NB4 (cell line): ENCODE measurements around the gene EMP2.

Experiments used
- MAX ChIP-seq: IDR thresholded peaks from 2 replicates; pipeline ENCODE4 v1.6.1; 2011; ENCODE audit warnings: low read depth, low read length
- POLR2A ChIP-seq: IDR thresholded peaks from 2 replicates; pipeline ENCODE4 v1.6.1; 2011; ENCODE audit warnings: mild to moderate bottlenecking; ENCODE audit not compliant: insufficient read length; ENCODE audit errors: extremely low read depth
- TF ChIP-seq, protein P1 (sequence below): IDR thresholded peaks from one replicate; pipeline ENCODE4 v1.5.1; 2012; ENCODE audit warnings: low read depth, low read length

DNA sequence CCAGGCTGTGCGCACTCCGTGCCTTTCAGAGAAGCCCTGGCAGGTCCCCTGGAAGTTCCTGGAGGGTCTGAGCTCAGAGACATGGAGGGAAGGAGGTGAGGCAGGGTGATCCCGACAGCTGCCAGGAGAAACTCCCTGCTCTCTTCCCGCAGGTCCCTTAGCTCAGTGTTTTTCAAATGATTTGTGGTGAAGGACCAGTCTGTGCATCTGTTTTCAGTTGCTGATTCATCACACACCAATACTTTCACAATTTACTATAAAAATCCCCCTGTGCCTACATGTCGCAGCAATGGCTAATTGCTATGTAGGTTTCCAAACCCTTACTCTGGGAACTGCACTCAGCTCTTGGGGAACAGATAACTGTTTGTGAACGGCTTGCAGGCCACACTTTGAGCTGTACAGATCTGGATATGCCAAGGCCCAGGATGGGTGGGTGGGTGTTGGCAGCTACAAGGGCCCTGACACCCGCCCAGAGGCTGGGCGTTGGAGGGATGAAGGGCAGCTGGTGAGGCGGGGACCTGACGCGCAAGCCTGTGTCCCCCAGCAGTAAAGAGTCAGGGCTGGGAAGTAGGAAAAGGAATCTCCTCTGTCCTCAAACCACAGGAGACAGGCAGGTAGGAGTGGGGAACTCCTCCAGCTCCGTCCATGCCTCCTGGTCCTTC is 20.5 kb upstream of the EMP2 start:
- TF ChIP-seq, protein P1, sequence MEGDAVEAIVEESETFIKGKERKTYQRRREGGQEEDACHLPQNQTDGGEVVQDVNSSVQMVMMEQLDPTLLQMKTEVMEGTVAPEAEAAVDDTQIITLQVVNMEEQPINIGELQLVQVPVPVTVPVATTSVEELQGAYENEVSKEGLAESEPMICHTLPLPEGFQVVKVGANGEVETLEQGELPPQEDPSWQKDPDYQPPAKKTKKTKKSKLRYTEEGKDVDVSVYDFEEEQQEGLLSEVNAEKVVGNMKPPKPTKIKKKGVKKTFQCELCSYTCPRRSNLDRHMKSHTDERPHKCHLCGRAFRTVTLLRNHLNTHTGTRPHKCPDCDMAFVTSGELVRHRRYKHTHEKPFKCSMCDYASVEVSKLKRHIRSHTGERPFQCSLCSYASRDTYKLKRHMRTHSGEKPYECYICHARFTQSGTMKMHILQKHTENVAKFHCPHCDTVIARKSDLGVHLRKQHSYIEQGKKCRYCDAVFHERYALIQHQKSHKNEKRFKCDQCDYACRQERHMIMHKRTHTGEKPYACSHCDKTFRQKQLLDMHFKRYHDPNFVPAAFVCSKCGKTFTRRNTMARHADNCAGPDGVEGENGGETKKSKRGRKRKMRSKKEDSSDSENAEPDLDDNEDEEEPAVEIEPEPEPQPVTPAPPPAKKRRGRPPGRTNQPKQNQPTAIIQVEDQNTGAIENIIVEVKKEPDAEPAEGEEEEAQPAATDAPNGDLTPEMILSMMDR: no peak
- TF ChIP-seq MAX (no peak), POLR2A (no peak)
